Measurements from ENCODE around the gene MICOS13. TPM values are rescaled to one million over a fixed set of nuclear protein-coding genes. Genes with fewer than 3 reads are reported as not detected.
A peak's percentile ranks its signal among the peaks of the same experiment; 100 is the strongest.

Gene MICOS13
- total RNA-seq, 1 donor from 2014 or later = 48.0 TPM

- H3K4me1 Mint-ChIP-seq (ENCODE audit: low read depth, unreplicated experiment) = peaks cover 8% of the 10 kb centered on the region
- H3K36me3 Mint-ChIP-seq (ENCODE audit: low read depth, unreplicated experiment) = peaks cover 13% of the 10 kb centered on the region
- no peak for DNase-seq (ENCODE audit: low read depth)
Measured at GRCh38 chr19:5691822-5692722, 11.8 kb upstream of the MICOS13 start.

GRCh38 chr19:5690955-5691821 lies 10.9 kb upstream of the MICOS13 start:
- Mint-ChIP-seq H3K9me3 (ENCODE audit: unreplicated experiment) (peaks cover 3% of the 10 kb centered on the region), H3K27me3 (ENCODE audit: low read depth, unreplicated experiment) (no peaks in the 10 kb centered on the region), H3K4me1 (ENCODE audit: low read depth, unreplicated experiment) (peaks cover 7% of the 10 kb centered on the region), H3K36me3 (ENCODE audit: low read depth, unreplicated experiment) (peaks cover 13% of the 10 kb centered on the region), H3K4me3 (ENCODE audit: unreplicated experiment) (peak overlapping the region; percentile 99), H3K27ac (ENCODE audit: unreplicated experiment) (peak overlapping the region; percentile 95)
- peaks cover 8% of the 10 kb centered on the region for H3K36me3 ChIP-seq (ENCODE audit: insufficient read depth, low read length)
- peaks cover 60% of the 10 kb centered on the region for H4K20me1 ChIP-seq (ENCODE audit: insufficient read depth, low read length)
- H3K79me2 ChIP-seq (ENCODE audit: insufficient read depth, low read length) = peaks cover 61% of the 10 kb centered on the region
- H2AFZ ChIP-seq (ENCODE audit: low read depth, low read length) = no peak overlapping the region
- H3K27ac ChIP-seq (ENCODE audit: low read depth, low read length) = peak overlapping the region; percentile 85
- FAIRE-seq (no peak), DNase-seq (ENCODE audit: low read depth) (peak; percentile 30)
- peak overlapping the region; percentile 98 for H3K9ac ChIP-seq (ENCODE audit: low read length)
- H3K4me2 ChIP-seq (ENCODE audit: low read length) = peak overlapping the region; percentile 86
- H3K4me3 ChIP-seq (ENCODE audit: insufficient read depth, low read depth, low read length) = peak overlapping the region; percentile 98
- no peaks in the 10 kb centered on the region for H3K27me3 ChIP-seq (ENCODE audit: insufficient read depth, low read length)
- TF ChIP-seq CTCF (IDR thresholded peaks at IDR 0.05; ENCODE audit: insufficient read depth, low read depth, low read length) = no peak
- TF ChIP-seq EZH2 (IDR thresholded peaks at IDR 0.05; ENCODE audit: insufficient read depth, low read length) = no peak
- H3K9me3 ChIP-seq (ENCODE audit: insufficient read depth, low read depth, low read length) = no peaks in the 10 kb centered on the region
- peaks cover 8% of the 10 kb centered on the region for H3K4me1 ChIP-seq (ENCODE audit: insufficient read depth, low read length)

More at GRCh38 chr19:5691822-5692722, 11.8 kb upstream of the MICOS13 start:
- peaks cover 8% of the 10 kb centered on the region for H3K4me1 ChIP-seq (ENCODE audit: insufficient read depth, low read length)
- H3K9ac ChIP-seq (ENCODE audit: low read length) = peak overlapping the region; percentile 98
- no peak for FAIRE-seq
- H3K4me3 ChIP-seq (ENCODE audit: insufficient read depth, low read depth, low read length) = peak overlapping the region; percentile 98
- Mint-ChIP-seq H3K4me3 (ENCODE audit: unreplicated experiment) (peak overlapping the region; percentile 99), H3K9me3 (ENCODE audit: unreplicated experiment) (peaks cover 3% of the 10 kb centered on the region), H3K27ac (ENCODE audit: unreplicated experiment) (peak overlapping the region; percentile 69), H3K27me3 (ENCODE audit: low read depth, unreplicated experiment) (no peaks in the 10 kb centered on the region)
- H3K27ac ChIP-seq (ENCODE audit: low read depth, low read length) = no peak overlapping the region
- H3K4me2 ChIP-seq (ENCODE audit: low read length) = peak overlapping the region; percentile 86
- peaks cover 69% of the 10 kb centered on the region for H4K20me1 ChIP-seq (ENCODE audit: insufficient read depth, low read length)
- H3K36me3 ChIP-seq (ENCODE audit: insufficient read depth, low read length) = peaks cover 11% of the 10 kb centered on the region
- H3K9me3 ChIP-seq (ENCODE audit: insufficient read depth, low read depth, low read length) = no peaks in the 10 kb centered on the region
- H2AFZ ChIP-seq (ENCODE audit: low read depth, low read length) = no peak overlapping the region
- no peaks in the 10 kb centered on the region for H3K27me3 ChIP-seq (ENCODE audit: insufficient read depth, low read length)
- peaks cover 70% of the 10 kb centered on the region for H3K79me2 ChIP-seq (ENCODE audit: insufficient read depth, low read length)
- TF ChIP-seq CTCF (IDR thresholded peaks at IDR 0.05; ENCODE audit: insufficient read depth, low read depth, low read length) (no peak), EZH2 (IDR thresholded peaks at IDR 0.05; ENCODE audit: insufficient read depth, low read length) (no peak)

Measured in astrocyte (in vitro differentiated cells and primary cell).